ENCODE data around the gene RPL22.

The RPL22 gene

DNA sequence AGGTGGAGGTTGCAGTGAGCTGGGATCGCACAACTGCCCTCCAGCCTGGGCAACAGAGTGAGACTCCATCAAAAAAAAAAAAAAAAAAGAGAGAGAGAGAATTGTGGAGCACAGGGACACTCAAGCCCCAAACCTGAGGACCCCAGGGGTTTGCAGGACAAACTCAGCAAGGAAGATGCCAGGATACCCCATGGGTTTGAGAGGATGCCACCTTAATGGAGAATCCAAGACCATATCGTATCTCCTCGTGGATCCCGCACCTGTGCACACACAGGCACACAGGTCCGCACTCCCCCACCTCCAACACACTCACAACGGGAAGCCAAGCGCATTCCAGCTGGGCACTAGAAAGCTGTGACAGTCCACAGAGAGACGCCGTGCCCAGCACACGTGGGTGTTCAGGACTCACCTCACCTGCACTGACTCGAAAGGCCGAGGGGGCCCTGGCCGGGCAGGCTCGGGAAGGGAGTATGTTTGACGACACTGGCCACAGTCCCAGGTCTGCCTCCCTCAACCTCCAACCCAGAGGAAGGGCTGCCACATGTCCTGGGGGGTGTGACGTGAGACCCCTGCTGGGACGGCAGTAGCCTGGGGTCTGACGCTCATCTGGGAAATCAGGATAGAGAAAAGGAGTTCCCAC, 30.3 kb downstream of the RPL22 start:
- no peak for DNase-seq (ENCODE audit: insufficient read length, low spot score)
- TF ChIP-seq POLR2A (IDR thresholded peaks at IDR 0.05; ENCODE audit: low read depth, low read length) (no peak), PAX5 (IDR thresholded peaks at IDR 0.05; ENCODE audit: insufficient read depth, low read length, severe bottlenecking) (no peak), POU2F2 (IDR thresholded peaks at IDR 0.05; ENCODE audit: low read depth, low read length) (no peak), TAF1 (IDR thresholded peaks at IDR 0.05; ENCODE audit: low read depth, low read length) (no peak), SPI1 (IDR thresholded peaks at IDR 0.05; ENCODE audit: low read depth, low read length) (no peak), POLR2AphosphoS5 (IDR thresholded peaks at IDR 0.05; ENCODE audit: low read depth, low read length) (no peak)
- FAIRE-seq: no peak

- TF ChIP-seq POLR2AphosphoS5 (IDR thresholded peaks at IDR 0.05; ENCODE audit: low read depth, low read length) (no peak), POLR2A (IDR thresholded peaks at IDR 0.05; ENCODE audit: low read depth, low read length) (no peak)
- no peak for FAIRE-seq
- no peak for DNase-seq (ENCODE audit: insufficient read length, low spot score)
These were observed 31.7 kb downstream of the RPL22 start for GRCh38 chr1:6167391-6168303.

DNA sequence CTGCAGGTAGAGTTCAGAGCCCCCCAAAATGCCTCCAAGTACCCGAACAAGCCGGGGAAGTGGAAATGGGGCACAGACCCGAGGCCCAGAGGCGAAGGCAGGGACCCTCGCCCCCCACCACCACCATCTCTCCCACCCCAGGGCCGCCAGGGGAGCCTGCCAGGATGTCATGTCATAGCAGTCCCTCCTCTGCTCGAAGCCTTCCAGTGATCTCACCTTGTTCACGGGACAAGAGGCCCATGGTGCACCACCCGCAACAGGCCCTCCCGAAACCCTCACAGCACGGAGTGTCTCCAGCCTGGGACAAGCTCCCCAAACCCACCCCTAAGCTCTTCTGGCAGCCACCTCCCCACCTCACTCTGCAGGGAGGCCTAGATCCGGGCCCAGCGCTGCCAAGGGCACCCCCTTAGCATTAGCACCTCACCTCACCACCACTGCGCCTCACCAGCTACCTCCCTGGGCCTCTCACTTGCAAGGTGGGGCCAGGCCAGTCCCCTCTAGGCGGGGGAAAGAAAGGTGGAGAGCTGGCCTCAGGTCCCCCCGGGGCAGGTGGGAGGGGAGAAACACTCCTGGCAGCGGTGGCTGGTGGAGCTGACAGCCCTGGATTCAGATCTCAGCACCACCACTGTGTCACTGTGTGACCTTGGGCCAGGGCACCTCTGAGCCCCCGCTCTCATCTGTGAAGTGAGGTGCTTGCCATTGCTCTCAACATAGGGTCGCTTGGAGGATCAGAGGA, 32.6 kb downstream of the RPL22 start:
- TF ChIP-seq POLR2A (IDR thresholded peaks at IDR 0.05; ENCODE audit: low read depth, low read length): no peak
- FAIRE-seq (no peak), DNase-seq (ENCODE audit: insufficient read length, low spot score) (no peak)

GRCh38 chr1:6166221-6166620, 33.2 kb downstream of the RPL22 start:
- DNase-seq (ENCODE audit: insufficient read length, low spot score) (no peak), FAIRE-seq (no peak)
- TF ChIP-seq POLR2AphosphoS5 (IDR thresholded peaks at IDR 0.05; ENCODE audit: low read depth, low read length): no peak
- no peak for TF ChIP-seq TAF1 (IDR thresholded peaks at IDR 0.05; ENCODE audit: low read depth, low read length)
- TF ChIP-seq SPI1 (IDR thresholded peaks at IDR 0.05; ENCODE audit: low read depth, low read length): no peak
- no peak for TF ChIP-seq POLR2A (IDR thresholded peaks at IDR 0.05; ENCODE audit: low read depth, low read length)
- TF ChIP-seq POU2F2 (IDR thresholded peaks at IDR 0.05; ENCODE audit: low read depth, low read length): no peak
- TF ChIP-seq PAX5 (IDR thresholded peaks at IDR 0.05; ENCODE audit: insufficient read depth, low read length, severe bottlenecking): no peak

GRCh38 chr1:6165441-6165985, 33.9 kb downstream of the RPL22 start:
- TF ChIP-seq TAF1 (IDR thresholded peaks at IDR 0.05; ENCODE audit: low read depth, low read length): no peak
- DNase-seq (ENCODE audit: insufficient read length, low spot score): no peak
- FAIRE-seq: no peak

GRCh38 chr1:6165027-6165426, 34.4 kb downstream of the RPL22 start:
- FAIRE-seq (no peak), DNase-seq (ENCODE audit: insufficient read length, low spot score) (no peak)
- TF ChIP-seq SPI1 (IDR thresholded peaks at IDR 0.05; ENCODE audit: low read depth, low read length): no peak
- TF ChIP-seq TAF1 (IDR thresholded peaks at IDR 0.05; ENCODE audit: low read depth, low read length): no peak
- TF ChIP-seq POLR2AphosphoS5 (IDR thresholded peaks at IDR 0.05; ENCODE audit: low read depth, low read length): no peak
- TF ChIP-seq POLR2A (IDR thresholded peaks at IDR 0.05; ENCODE audit: low read depth, low read length): no peak
- no peak for TF ChIP-seq POU2F2 (IDR thresholded peaks at IDR 0.05; ENCODE audit: low read depth, low read length)
- no peak for TF ChIP-seq PAX5 (IDR thresholded peaks at IDR 0.05; ENCODE audit: insufficient read depth, low read length, severe bottlenecking)

DNA sequence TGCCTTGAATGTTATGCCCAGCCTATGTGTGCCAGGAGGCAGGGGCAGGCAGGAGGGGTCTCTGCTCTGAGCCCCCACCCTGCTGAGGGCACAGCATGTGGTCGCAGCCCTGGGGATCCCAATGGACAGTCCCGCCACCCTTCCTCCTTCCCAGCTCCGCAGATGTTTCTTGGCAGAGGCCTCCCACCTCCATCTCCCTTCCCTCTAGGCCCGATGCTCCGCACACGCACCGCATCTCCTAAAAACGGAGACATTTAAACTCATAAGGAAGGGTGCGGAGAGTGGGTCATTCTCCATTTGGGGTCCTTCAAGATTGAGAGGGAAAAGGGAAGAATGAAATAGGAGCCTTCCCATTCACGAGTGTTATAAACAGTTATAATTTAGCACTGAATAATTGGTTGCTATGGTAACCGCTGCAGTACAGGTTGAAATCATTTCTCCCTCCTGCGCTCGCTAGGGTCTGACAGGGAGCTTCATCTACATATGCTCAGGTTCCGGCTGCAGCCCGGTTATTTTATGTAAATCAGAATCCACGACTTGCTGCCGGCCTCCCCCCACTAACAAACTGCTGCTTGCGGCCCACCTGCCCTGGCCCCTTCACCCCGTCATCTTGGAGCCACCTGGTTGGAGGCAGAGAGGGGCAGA, 35.3 kb downstream of the RPL22 start:
- FAIRE-seq (no peak), DNase-seq (ENCODE audit: insufficient read length, low spot score) (no peak)
- TF ChIP-seq POLR2A (IDR thresholded peaks at IDR 0.05; ENCODE audit: low read depth, low read length) (no peak), POU2F2 (IDR thresholded peaks at IDR 0.05; ENCODE audit: low read depth, low read length) (no peak), POLR2AphosphoS5 (IDR thresholded peaks at IDR 0.05; ENCODE audit: low read depth, low read length) (no peak), TAF1 (IDR thresholded peaks at IDR 0.05; ENCODE audit: low read depth, low read length) (no peak), PAX5 (IDR thresholded peaks at IDR 0.05; ENCODE audit: insufficient read depth, low read length, severe bottlenecking) (no peak), SPI1 (IDR thresholded peaks at IDR 0.05; ENCODE audit: low read depth, low read length) (no peak)

GRCh38 chr1:6163191-6163972, 36.0 kb downstream of the RPL22 start:
- DNase-seq (ENCODE audit: insufficient read length, low spot score) (no peak), FAIRE-seq (no peak)
- TF ChIP-seq SPI1 (IDR thresholded peaks at IDR 0.05; ENCODE audit: low read depth, low read length): no peak
- no peak for TF ChIP-seq PAX5 (IDR thresholded peaks at IDR 0.05; ENCODE audit: insufficient read depth, low read length, severe bottlenecking)
- TF ChIP-seq TAF1 (IDR thresholded peaks at IDR 0.05; ENCODE audit: low read depth, low read length): no peak

DNA sequence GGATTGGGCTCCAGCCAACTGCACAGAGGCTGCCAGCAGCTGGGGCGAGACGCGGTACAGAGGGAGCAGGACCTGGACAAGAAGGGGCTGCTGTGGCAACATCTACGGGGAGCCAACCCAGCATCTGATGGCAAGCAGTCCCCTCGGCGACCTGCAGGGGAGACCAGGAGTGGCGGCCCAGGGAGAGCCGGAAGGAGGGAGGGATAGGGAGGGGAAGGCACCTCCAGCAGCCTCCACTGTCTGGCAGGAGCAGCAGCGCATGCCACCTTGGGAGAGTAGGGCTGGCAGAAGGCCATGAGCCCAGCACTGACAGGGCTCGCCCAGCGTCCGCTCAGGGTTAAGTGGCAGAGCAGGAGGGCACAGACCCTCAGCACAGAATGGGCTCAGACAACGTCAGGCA, 36.6 kb downstream of the RPL22 start:
- DNase-seq (ENCODE audit: insufficient read length, low spot score) (no peak), FAIRE-seq (no peak)

More for the DNA sequence above, 36.6 kb downstream of the RPL22 start:
- TF ChIP-seq POLR2AphosphoS5 (IDR thresholded peaks at IDR 0.05; ENCODE audit: low read depth, low read length): no peak
